B cell (primary cell): ENCODE data around the gene KANSL1L. TPM values are rescaled to one million over a fixed set of nuclear protein-coding genes. Genes with fewer than 3 reads are reported as not detected.

Experiments used
- ATAC-seq: fragments of 200-7000 bp; cut with Tn5 transposase; one replicate; pipeline ENCODE4 v1.10.0; 2021; ENCODE audit warnings: low read depth, mild to moderate bottlenecking, moderate number of reproducible peaks, moderate library complexity
- CTCF ChIA-PET: fragments of 350-600 bp; sonication (Branson Sonifier 250); formaldehyde crosslinking; loops from one replicate; lab custom pipeline; 2021; ENCODE audit warnings: antibody characterized with exemption, inconsistent platforms; lab: Charles Lee
- POLR2A ChIA-PET: fragments of 350-600 bp; sonication (Branson Sonifier 250); formaldehyde crosslinking; loops from one replicate; lab custom pipeline; 2021; ENCODE audit warnings: antibody characterized with exemption; lab: Charles Lee
- DNase-seq: peaks from one replicate; pipeline ENCODE4 v3.0.0; 2013
- H2AFZ ChIP-seq: 2 replicates; pipeline ENCODE4 v1.6.1; 2012; ENCODE audit warnings: mild to moderate bottlenecking, low read depth, low read length; ENCODE audit not compliant: insufficient read depth, poor library complexity, severe bottlenecking
- H3K27ac ChIP-seq, 2 donors: 1 replicate in 1 of 2; 2 replicates in 1 of 2; pipeline ENCODE4 v1.5.1; 2012 to 2013; ENCODE audit warnings: low read length in 2 of 2, mild to moderate bottlenecking in 2 of 2, moderate library complexity in 1 of 2
- H3K27me3 ChIP-seq, 4 experiments: fragments of 200-600 bp in 1 of 4; sonication (generic) in 1 of 4; replicated peaks in 1 of 4; 1 replicate in 2 of 4; 2 replicates in 2 of 4; pipeline versions ENCODE4 v1.6.1 to v1.7.0; 2013 to 2016; ENCODE audit warnings: low read length in 3 of 4, mild to moderate bottlenecking in 2 of 4, mixed read lengths in 1 of 4, moderate library complexity in 1 of 4; ENCODE audit not compliant: insufficient read depth in 4 of 4, control insufficient read depth in 3 of 4; ENCODE audit errors: control extremely low read depth in 1 of 4
- H3K36me3 ChIP-seq, 2 experiments: replicated peaks in 1 of 2; 1 replicate in 1 of 2; 2 replicates in 1 of 2; pipeline versions ENCODE4 v1.6.1 to v1.7.1; 2013; ENCODE audit warnings: low read length in 1 of 2; ENCODE audit not compliant: insufficient read depth in 2 of 2, control insufficient read depth in 1 of 2; ENCODE audit errors: control extremely low read depth in 1 of 2, extremely low read depth in 1 of 2
- H3K4me1 ChIP-seq, 2 donors: fragments of 200-600 bp in 1 of 2; sonication (generic) in 1 of 2; 1 replicate in 1 of 2; 2 replicates in 1 of 2; pipeline versions ENCODE4 v1.5.1 to v1.6.1; 2013 to 2017; ENCODE audit warnings: low read length in 2 of 2; ENCODE audit not compliant: control insufficient read depth in 2 of 2, insufficient read depth in 2 of 2
- H3K4me2 ChIP-seq: replicated peaks from 2 replicates; pipeline ENCODE3; 2012; ENCODE audit warnings: mild to moderate bottlenecking, low read depth, low read length; ENCODE audit not compliant: poor library complexity, severe bottlenecking
- H3K4me3 ChIP-seq, 5 experiments: fragments of 200-600 bp in 1 of 5; sonication (generic) in 1 of 5; 1 replicate in 3 of 5; 2 replicates in 2 of 5; pipeline versions ENCODE4 v1.5.1 to v1.7.0; 2011 to 2016; ENCODE audit warnings: low read length in 4 of 5, mild to moderate bottlenecking in 4 of 5, low read depth in 2 of 5, control low read depth in 1 of 5, moderate library complexity in 1 of 5; ENCODE audit not compliant: insufficient read depth in 1 of 5; ENCODE audit errors: control extremely low read depth in 1 of 5, extremely low read depth in 1 of 5
- H3K79me2 ChIP-seq: fragments of 200-600 bp; sonication (generic); one replicate; pipeline ENCODE4 v1.6.0; 2016; ENCODE audit warnings: low read length; ENCODE audit not compliant: control insufficient read depth, insufficient read depth
- H3K9ac ChIP-seq: fragments of 200-600 bp; sonication (generic); 2 replicates; pipeline ENCODE4 v1.6.1; 2017; ENCODE audit warnings: mild to moderate bottlenecking, low read length, moderate library complexity
- H3K9me3 ChIP-seq, 3 donors: one replicate each; pipeline versions ENCODE4 v1.6.1 to v1.7.1; 2013; ENCODE audit warnings: low read length in 2 of 3; ENCODE audit not compliant: control insufficient read depth in 2 of 3, insufficient read depth in 1 of 3; ENCODE audit errors: control extremely low read depth in 1 of 3
- H4K20me1 ChIP-seq: 2 replicates; pipeline ENCODE4 v1.6.0; 2012; ENCODE audit warnings: mild to moderate bottlenecking, low read length; ENCODE audit not compliant: insufficient read depth, control insufficient read depth, poor library complexity, severe bottlenecking
- H3K27ac Mint-ChIP-seq: one replicate; pipeline ENCODE4 v1.8.0; 2021; ENCODE audit warnings: mixed read lengths
- H3K27me3 Mint-ChIP-seq: one replicate; pipeline ENCODE4 v1.8.0; 2021; ENCODE audit warnings: mixed read lengths
- H3K4me1 Mint-ChIP-seq: one replicate; pipeline ENCODE4 v1.8.0; 2021; ENCODE audit warnings: mixed read lengths
- H3K4me3 Mint-ChIP-seq: one replicate; pipeline ENCODE4 v1.8.0; 2021; ENCODE audit warnings: mixed read lengths
- H3K9me3 Mint-ChIP-seq: one replicate; pipeline ENCODE4 v1.8.0; 2022; ENCODE audit warnings: mixed read lengths; ENCODE audit not compliant: insufficient read depth
- EZH2 ChIP-seq: IDR thresholded peaks from 2 replicates; pipeline ENCODE4 v1.6.1; 2012; ENCODE audit warnings: borderline replicate concordance, low read depth, mild to moderate bottlenecking, moderate library complexity, low read length; ENCODE audit not compliant: insufficient read depth, poor library complexity, severe bottlenecking
- WGBS: methylation state at CpG from one replicate; pipeline ENCODE4 v1.1.5; 2013; ENCODE audit warnings: missing lambda C conversion rate; ENCODE audit not compliant: insufficient coverage; 5-methylcytosine and 5-hydroxymethylcytosine counted together
- intact Hi-C: fragments of 100-400 bp; cut with micrococcal nuclease; formaldehyde crosslinking; loops from one replicate; pipeline ENCODE4 v1.10.0; 2022
- polyA plus RNA-seq: library from polyadenylated mRNA; depleted of rRNA; stranded (reverse); fragments of >200 nt; gene quantifications from 2 replicates; pipeline ENCODE4 v1.2.3, GENCODE V29; 2012
- total RNA-seq, 2 donors: library from RNA; stranded (reverse); fragments of 120-200 nt in 1 of 2; gene quantifications; 1 replicate in 1 of 2; 2 replicates in 1 of 2; pipeline versions ENCODE4 v1.2.3 to v1.2.4, GENCODE V29; 2013 to 2022
- TF ChIP-seq, protein P1 (sequence below): fragments of 200-600 bp; IDR thresholded peaks from one replicate; pipeline ENCODE4 v1.8.0; 2022; ENCODE audit warnings: antibody characterized with exemption, mild to moderate bottlenecking

The KANSL1L gene
- total and polyA plus RNA-seq, 2 donors (not counting 1 experiment from before 2014, with no cell fraction given) = 7.3 to 21.1 TPM

- no peak for DNase-seq
- no peaks in the 10 kb centered on the region for H3K79me2 ChIP-seq
- ATAC-seq = no peak
- H3K4me1 Mint-ChIP-seq = no peaks in the 10 kb centered on the region
- ChIA-PET CTCF (interaction anchor here (0.8 to 1.6 kb wide), 4 partner anchors 18 to 126 kb away, joined by 3 to 5 read pairs (median 3); no protein-coding TSS in a partner anchor), POLR2A (interaction anchor here (0.7 kb wide), 1 partner anchor 15 kb away, joined by 3 read pairs; no protein-coding TSS in a partner anchor)
- H3K36me3 ChIP-seq = no peaks in the 10 kb centered on the region
- H3K27ac ChIP-seq = no peak overlapping the region
- H3K27me3 Mint-ChIP-seq = no peaks in the 10 kb centered on the region
- H3K4me2 ChIP-seq = no peak overlapping the region
- H3K4me3 ChIP-seq = no peak overlapping the region
- no peaks in the 10 kb centered on the region for H4K20me1 ChIP-seq
- H3K27ac Mint-ChIP-seq = no peak overlapping the region
- TF ChIP-seq, protein P1, sequence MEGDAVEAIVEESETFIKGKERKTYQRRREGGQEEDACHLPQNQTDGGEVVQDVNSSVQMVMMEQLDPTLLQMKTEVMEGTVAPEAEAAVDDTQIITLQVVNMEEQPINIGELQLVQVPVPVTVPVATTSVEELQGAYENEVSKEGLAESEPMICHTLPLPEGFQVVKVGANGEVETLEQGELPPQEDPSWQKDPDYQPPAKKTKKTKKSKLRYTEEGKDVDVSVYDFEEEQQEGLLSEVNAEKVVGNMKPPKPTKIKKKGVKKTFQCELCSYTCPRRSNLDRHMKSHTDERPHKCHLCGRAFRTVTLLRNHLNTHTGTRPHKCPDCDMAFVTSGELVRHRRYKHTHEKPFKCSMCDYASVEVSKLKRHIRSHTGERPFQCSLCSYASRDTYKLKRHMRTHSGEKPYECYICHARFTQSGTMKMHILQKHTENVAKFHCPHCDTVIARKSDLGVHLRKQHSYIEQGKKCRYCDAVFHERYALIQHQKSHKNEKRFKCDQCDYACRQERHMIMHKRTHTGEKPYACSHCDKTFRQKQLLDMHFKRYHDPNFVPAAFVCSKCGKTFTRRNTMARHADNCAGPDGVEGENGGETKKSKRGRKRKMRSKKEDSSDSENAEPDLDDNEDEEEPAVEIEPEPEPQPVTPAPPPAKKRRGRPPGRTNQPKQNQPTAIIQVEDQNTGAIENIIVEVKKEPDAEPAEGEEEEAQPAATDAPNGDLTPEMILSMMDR = peak; percentile 48
- TF ChIP-seq EZH2 = no peak
- H3K27me3 ChIP-seq = no peaks in the 10 kb centered on the region
- no peak overlapping the region for H2AFZ ChIP-seq
- H3K9ac ChIP-seq = no peak overlapping the region
- H3K4me3 Mint-ChIP-seq = no peak overlapping the region
- no peaks in the 10 kb centered on the region for H3K9me3 ChIP-seq
- WGBS = no CpG with 5 or more reads among the region's 2 CpGs
- no peaks in the 10 kb centered on the region for H3K4me1 ChIP-seq
- H3K9me3 Mint-ChIP-seq = no peaks in the 10 kb centered on the region
- intact Hi-C loops = no loop called here
Observed at GRCh38 chr2:210072922-210073509, 98.2 kb downstream of the KANSL1L start.

DNA sequence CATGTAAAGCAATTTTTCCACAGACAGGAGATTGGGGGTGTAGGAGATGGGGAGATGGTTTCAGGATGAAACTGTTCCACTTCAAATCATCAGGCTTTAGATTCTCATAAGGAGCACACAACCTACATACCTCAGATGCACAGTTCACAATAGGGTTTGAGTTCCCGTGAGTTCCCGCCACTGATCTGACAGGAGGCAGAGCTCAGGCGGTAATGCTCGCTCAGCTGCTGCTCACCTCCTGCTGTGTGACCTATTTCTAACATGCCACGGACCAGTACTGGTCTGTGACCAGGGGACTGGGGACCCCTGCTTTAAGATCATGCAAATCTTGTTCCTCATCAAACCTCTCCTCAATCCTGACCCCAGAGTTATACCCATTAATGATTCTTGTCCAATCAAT, 98.7 kb downstream of the KANSL1L start:
- Histone ChIP-seq H3K27ac (no peak overlapping the region), H3K4me3 (no peak overlapping the region), H3K9me3 (no peaks in the 10 kb centered on the region), H3K4me1 (no peaks in the 10 kb centered on the region), H3K27me3 (no peaks in the 10 kb centered on the region), H4K20me1 (no peaks in the 10 kb centered on the region), H3K4me2 (no peak overlapping the region), H3K79me2 (no peaks in the 10 kb centered on the region), H3K36me3 (no peaks in the 10 kb centered on the region), H3K9ac (no peak overlapping the region), H2AFZ (no peak overlapping the region)
- no peaks in the 10 kb centered on the region for H3K9me3 Mint-ChIP-seq
- H3K27me3 Mint-ChIP-seq = no peaks in the 10 kb centered on the region
- no peak overlapping the region for H3K27ac Mint-ChIP-seq
- TF ChIP-seq EZH2 = no peak
- TF ChIP-seq, protein P1 = no peak
- H3K4me1 Mint-ChIP-seq = no peaks in the 10 kb centered on the region
- intact Hi-C loops = no loop called here
- ChIA-PET POLR2A (no interaction called here), CTCF (interaction anchor here (1.1 to 1.6 kb wide), 2 partner anchors 94 to 126 kb away, joined by 3 to 5 read pairs; no protein-coding TSS in a partner anchor)
- no peak overlapping the region for H3K4me3 Mint-ChIP-seq
- WGBS = 93% methylated on average over 5 of the region's 5 CpGs
- ATAC-seq (no peak), DNase-seq (no peak)
